Suprapubic skin (tissue), 3 donors: ENCODE measurements around the gene AEN.

Experiments used
- CTCF ChIP-seq, 2 donors: fragments of 200-600 bp in 1 of 2; fragments of 450-650 bp in 1 of 2; sonication (generic) in 1 of 2; IDR thresholded peaks; one replicate each; pipeline ENCODE4 v1.5.1; 2016 to 2019; ENCODE audit warnings: antibody characterized with exemption in 2 of 2, mild to moderate bottlenecking in 1 of 2, moderate library complexity in 1 of 2
- EP300 ChIP-seq: sonication (generic); formaldehyde crosslinking; IDR thresholded peaks from one replicate; pipeline ENCODE4 v1.6.1; 2017; ENCODE audit warnings: antibody characterized with exemption

- TF ChIP-seq EP300 = no peak
- TF ChIP-seq CTCF (IDR thresholded peaks at IDR 0.05) = no peak
Measured at GRCh38 chr15:88655800-88656488, 34.8 kb downstream of the AEN start.
